GM21723 (cell line): ENCODE results near the gene S100A14.
A peak's percentile ranks its signal among the peaks of the same experiment; 100 is the strongest.

Source experiments
- ATAC-seq: cut with Tn5 transposase; IDR thresholded peaks from one replicate; pipeline ENCODE4 v1.9.1; 2021; ENCODE audit warnings: mild to moderate bottlenecking, moderate library complexity; ENCODE audit not compliant: unreplicated experiment

Gene S100A14

GRCh38 chr1:153639280-153639679 is 23.2 kb upstream of the S100A14 start:
- no peak for ATAC-seq

- no peak for ATAC-seq
Measured at GRCh38 chr1:153638261-153638660, 22.1 kb upstream of the S100A14 start.

GRCh38 chr1:153636312-153636711 is 20.2 kb upstream of the S100A14 start:
- no peak for ATAC-seq

- ATAC-seq, result no peak
Measured at GRCh38 chr1:153635872-153636271, 19.7 kb upstream of the S100A14 start.

- ATAC-seq, result peak; percentile 90
Measured at GRCh38 chr1:153633754-153634665, 17.9 kb upstream of the S100A14 start, which contains the start of gene CHTOP. CHTOP (plus strand) TSS chr1:153634066; CDS start chr1:153636589, 2,523 bp downstream.

GRCh38 chr1:153633161-153633753 is 17.1 kb upstream of the S100A14 start:
- no peak for ATAC-seq

- no peak for ATAC-seq
Measured at GRCh38 chr1:153631047-153632022, 15.2 kb upstream of the S100A14 start.

- no peak for ATAC-seq
Measured at GRCh38 chr1:153630384-153630783, 14.3 kb upstream of the S100A14 start.

GRCh38 chr1:153629971-153630370 is 13.8 kb upstream of the S100A14 start:
- no peak for ATAC-seq

- no peak for ATAC-seq
Measured at GRCh38 chr1:153629343-153629665, 13.2 kb upstream of the S100A14 start.

GRCh38 chr1:153628638-153629342 is 12.7 kb upstream of the S100A14 start:
- no peak for ATAC-seq

GRCh38 chr1:153627715-153628626 is 11.8 kb upstream of the S100A14 start, which contains the start of gene S100A1:
S100A1 (plus strand) TSS chr1:153628434; CDS start chr1:153630522, 2,088 bp downstream.
- no peak for ATAC-seq

GRCh38 chr1:153626904-153627714 is 11.0 kb upstream of the S100A14 start, which contains the start of gene S100A13:
S100A13 (minus strand) TSS chr1:153627505; CDS start chr1:153626472, 1,033 bp downstream.
- no peak for ATAC-seq

- no peak for ATAC-seq
Measured at GRCh38 chr1:153626477-153626903, 10.4 kb upstream of the S100A14 start.

- ATAC-seq, result no peak
Measured at GRCh38 chr1:153624965-153625611, 9.0 kb upstream of the S100A14 start.

GRCh38 chr1:153623101-153623500 is 7.0 kb upstream of the S100A14 start:
- no peak for ATAC-seq

- no peak for ATAC-seq
Measured at GRCh38 chr1:153619171-153619570, 3.0 kb upstream of the S100A14 start.

GRCh38 chr1:153617663-153618062 is 1.5 kb upstream of the S100A14 start:
- no peak for ATAC-seq
